GM19324 (cell line): ENCODE data around the gene TMC6.
"Not testable (repeated sequence)": the region's sequence is repeated elsewhere in the genome, so short reads cannot be mapped to it uniquely, and the experiment has no call there.

Experiments used
- ATAC-seq: cut with Tn5 transposase; IDR thresholded peaks from one replicate; pipeline ENCODE4 v1.9.1; 2021; ENCODE audit warnings: mild to moderate bottlenecking, moderate library complexity; ENCODE audit not compliant: unreplicated experiment, low FRiP score

TMC6 gene

GRCh38 chr17:78082988-78083387 lies 45.6 kb downstream of the TMC6 start:
- ATAC-seq, result no peak

- ATAC-seq, result not testable (repeated sequence)
Observed at GRCh38 chr17:78082355-78082872, 46.1 kb downstream of the TMC6 start.

- no peak for ATAC-seq
Observed at GRCh38 chr17:78081551-78081950, 47.0 kb downstream of the TMC6 start.

GRCh38 chr17:78079253-78079652 lies 49.3 kb downstream of the TMC6 start:
- no peak for ATAC-seq

- ATAC-seq, result no peak
Observed at GRCh38 chr17:78075545-78075944, 53.0 kb downstream of the TMC6 start.

GRCh38 chr17:78075011-78075410 lies 53.5 kb downstream of the TMC6 start:
- no peak for ATAC-seq

- ATAC-seq, result no peak
Observed at GRCh38 chr17:78072961-78073360, 55.6 kb downstream of the TMC6 start.

GRCh38 chr17:78069695-78070094 lies 58.9 kb downstream of the TMC6 start:
- ATAC-seq, result no peak

GRCh38 chr17:78066976-78067375 lies 61.6 kb downstream of the TMC6 start:
- not testable (repeated sequence) for ATAC-seq

GRCh38 chr17:78064708-78065107 lies 63.8 kb downstream of the TMC6 start:
- no peak for ATAC-seq

GRCh38 chr17:78063489-78063888 lies 65.1 kb downstream of the TMC6 start:
- ATAC-seq, result no peak

GRCh38 chr17:78062596-78062995 lies 66.0 kb downstream of the TMC6 start:
- no peak for ATAC-seq
